DLD1 (cell line): ENCODE data around the gene BMERB1.
"Not testable (repeated sequence)": the region's sequence is repeated elsewhere in the genome, so short reads cannot be mapped to it uniquely, and the experiment has no call there.

Source experiments
- in situ Hi-C: cut with HindIII; loops from 2 replicates; pipeline ENCODE4 v1.10.0; 2017; ENCODE audit warnings: low sequenced_read_pairs

BMERB1 gene

DNA sequence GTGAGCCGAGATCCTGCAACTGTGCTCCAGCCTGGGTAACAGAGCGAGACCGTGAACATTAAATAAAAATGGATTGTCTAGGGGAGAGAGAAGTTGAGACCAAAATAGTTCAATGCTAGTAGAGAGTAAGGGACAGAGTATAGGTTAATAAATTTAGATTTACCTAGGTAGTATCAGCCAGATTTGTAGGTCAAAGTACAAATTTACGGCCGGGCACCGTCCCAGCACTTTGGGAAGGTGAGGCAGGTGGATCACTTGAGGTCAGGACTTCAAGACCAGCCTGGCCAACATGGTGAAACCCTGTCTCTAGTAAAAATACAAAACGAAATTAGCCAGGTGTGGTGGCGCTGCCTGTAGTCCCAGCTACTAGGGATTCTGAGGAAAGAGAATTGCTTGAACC is 12.2 kb upstream of the BMERB1 start:
- in situ Hi-C loops: no loop called here

DNA sequence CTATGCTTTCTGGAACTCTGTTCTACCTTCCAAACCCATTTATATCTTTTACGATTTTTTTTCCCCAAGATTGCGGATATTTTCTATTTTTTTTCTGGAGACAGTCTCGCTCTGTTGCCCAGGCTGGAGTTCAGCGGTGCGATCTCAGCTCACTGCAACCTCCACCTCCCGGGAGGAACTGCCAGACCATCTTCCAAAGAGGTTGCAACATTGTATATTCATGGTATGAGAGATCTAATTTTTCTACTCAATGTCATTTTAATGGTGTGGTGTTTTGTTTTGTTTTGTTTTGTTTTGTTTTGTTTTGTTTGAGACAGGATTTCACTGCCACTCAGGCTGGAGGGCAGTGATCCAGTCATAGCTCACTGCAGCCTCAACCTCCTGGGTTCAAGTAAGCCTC is 8.5 kb upstream of the BMERB1 start:
- in situ Hi-C loops: no loop called here

DNA sequence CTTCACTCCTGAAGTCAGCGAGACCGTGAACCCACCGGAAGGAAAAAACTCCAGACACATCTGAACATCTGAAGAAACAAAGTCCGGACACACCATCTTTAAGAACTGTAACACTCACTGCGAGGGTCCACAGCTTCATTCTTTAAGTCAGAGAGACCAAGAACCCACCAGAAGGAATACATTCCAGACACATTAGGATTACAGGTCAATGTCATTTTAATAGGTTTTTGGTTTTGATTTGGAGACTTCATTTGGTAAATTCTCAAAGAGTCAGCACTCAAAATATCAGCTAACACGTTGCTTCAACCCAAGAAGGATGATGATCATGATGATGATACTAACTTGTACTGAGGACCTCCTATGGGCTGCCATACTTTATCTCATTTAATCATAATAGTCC is 7.6 kb upstream of the BMERB1 start:
- in situ Hi-C loops: no loop called here

DNA sequence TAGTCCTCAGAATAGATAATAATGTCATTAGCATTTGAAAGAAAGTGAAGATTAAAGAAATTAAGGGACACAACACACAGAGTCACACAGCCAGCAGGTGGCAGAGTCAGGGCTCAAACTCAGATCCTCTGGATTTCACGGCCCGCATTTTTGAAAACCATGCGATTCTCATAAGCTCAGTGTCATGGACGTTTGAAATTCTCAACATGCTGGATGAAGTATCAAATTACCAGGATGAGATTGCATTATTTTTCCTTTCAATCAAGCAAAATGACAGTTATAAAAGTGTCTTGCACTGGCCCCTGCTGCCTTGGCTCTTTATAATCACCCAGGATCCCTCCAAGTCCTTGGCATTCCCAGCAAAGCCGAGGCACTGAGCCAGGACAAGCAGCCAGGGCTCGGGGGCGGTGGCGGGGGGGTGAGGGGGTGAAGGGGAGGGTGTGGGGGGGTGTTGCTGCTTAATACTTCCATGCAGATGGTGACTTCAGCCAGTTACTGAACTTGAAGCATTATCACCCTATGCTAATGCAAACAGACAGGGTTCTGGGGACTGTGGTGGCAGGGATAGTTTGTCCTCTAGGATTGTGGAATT is 6.6 kb upstream of the BMERB1 start:
- in situ Hi-C loops: no loop called here

DNA sequence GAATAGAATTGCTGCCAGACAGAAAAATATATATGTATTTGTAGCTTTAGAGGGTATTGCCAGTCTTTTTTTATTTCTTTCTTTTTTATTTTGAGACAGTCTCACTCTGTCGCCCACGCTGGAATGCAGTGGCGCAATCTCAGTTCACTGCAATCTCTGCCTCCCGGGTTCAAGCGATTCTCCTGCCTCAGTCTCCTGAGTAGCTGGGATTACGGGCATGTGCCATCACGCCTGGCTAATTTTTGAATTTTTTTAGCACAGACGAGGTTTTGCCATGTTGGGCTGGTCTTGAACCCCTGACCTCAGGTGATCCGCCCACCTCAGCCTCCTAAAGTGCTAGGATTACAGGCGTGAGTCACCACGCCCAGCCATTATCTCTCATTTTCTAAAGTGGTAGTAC is 3.5 kb upstream of the BMERB1 start:
- in situ Hi-C loops: not testable (repeated sequence)

DNA sequence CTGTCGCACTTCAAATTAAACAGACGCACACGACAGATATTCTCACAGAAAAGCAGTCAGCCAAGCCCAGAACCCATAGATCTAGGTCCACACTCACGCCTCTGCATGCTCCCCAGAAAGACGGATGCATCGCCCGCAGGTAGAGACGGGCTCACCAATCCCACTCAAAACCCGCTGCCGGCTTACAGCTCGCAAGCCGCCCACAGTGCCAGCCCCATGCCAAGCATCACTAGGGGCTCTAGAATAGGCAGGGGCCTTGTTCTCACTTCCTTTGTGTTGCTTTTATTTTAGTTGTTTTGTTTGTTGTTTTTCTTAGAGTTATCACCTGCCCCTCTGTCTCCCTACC is 336 bp upstream of the BMERB1 start:
- in situ Hi-C loops: no loop called here

DNA sequence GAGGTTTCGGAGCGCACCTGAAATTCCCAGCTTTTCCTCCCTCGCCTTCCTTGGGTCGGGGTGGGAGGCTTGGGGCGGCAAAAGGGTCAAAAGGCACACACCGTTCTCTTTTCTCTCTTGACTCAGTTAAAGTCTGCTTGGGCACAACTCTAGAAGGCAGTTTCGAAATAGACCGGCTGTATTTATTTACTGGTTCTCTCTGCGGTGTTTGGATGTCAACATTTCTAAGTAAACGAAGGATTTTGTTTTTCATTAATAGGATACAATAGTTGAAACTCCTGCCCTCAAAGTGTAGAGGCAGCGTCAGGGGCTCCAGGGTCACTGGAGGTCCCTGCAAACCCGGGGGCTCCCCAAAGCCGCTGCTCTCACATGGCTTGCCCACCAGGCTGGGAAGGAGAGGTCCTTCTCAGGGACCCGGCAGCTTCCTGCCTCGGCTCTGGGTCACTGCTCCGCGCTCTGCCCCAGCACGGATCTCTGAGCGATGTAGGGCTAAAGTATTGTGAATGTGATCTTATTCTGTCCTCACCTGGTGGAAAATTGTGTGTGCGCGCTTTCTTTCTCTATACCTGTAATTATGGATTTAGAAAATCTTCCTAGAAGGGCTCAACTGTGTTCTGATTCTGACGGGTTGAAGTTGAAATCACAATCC is 952 bp downstream of the BMERB1 start:
- in situ Hi-C loops: no loop called here

DNA sequence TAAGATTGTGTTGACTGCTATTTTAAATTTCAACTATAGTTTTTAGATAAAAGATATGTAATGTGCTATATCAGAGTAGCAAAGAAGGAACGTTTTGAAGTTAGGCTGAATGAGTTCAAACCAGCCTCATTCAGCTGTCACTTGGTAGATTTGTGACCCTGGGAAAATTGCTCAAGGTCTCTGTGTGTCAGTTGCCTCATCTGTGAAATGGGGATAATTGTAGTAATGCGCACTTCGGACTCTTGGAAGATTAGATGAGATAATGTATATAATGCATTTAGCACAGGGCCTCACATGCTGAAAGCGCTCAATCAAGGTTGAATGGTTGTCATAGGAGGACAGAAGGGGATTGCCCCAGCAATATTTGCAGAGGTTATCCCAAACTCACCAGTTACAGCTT is 4.7 kb downstream of the BMERB1 start:
- in situ Hi-C loops: no loop called here

DNA sequence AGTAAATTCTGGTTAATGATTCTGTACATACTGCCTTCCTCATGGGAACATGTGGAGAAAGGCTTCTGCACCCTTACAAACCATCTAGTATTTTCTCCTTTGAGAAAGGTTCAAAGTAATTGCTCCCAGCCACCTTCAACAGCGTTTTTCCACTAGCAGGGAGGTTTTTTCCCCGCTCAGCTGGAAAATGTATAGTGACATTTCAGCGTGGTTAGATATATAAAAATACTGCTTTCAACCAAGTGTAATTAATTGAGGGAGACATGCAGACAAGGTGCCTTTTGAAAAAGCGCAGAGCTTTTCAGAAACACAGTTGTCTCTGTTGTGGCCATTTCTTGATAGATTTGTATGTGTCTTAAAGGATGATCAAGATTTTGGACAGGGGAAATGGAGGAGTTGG is 5.1 kb downstream of the BMERB1 start:
- in situ Hi-C loops: no loop called here

DNA sequence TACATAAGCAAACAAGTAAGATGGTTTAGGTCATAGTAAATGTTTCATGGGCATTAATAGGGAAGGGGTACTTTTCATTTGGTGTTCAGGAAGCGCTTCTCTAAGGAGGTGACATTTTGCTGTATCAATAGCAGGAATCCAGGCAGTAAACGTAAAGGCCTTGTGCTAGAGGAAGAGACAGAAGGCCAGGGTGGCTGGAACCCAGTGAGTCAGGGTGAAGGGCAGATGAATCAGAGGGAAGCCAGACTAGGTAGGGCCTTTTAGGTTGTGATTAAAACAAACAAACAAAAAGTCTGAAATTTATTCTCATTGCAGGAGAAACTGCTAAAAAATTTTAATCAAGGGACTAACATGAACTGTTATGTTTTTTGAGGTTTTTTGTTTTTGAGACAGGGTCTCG is 6.5 kb downstream of the BMERB1 start:
- in situ Hi-C loops: no loop called here

DNA sequence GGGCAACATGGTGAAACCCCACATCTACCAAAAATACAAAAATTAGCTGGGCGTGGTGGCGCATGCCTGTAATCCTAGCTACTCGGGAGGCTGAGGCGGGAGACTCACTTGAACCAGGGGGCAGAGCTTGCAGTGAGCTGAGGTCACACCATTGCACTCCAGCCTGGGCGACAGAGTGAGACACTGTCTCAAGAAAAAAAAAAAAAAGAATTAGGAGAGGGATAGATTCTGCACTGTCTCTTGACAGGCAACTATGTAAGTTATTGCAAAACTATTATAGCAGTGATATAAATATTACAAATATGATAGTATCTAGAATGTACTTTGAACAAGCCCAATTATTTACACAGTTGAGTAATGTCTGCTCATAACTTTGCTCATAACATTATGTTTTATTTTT is 7.8 kb downstream of the BMERB1 start:
- in situ Hi-C loops: not testable (repeated sequence)

DNA sequence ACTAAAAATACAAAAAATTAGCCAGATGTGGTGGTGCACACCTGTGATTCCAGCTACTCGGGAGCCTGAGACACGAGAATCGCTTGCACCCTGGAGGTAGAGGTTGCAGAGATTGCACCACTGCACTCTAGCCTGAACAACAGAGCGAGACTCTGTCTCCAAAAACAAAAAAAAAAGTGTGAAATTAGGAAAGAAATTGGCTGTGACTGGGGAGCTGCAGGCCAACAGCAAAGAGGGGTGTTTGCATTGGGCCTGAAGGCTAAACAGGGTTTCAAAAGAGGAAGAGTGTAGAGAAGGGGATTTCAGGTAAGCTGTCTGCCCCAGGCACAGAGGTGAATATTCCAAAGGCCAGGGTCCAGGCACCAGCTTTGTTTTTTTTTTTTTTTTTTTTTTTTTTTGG is 9.4 kb downstream of the BMERB1 start:
- in situ Hi-C loops: no loop called here

DNA sequence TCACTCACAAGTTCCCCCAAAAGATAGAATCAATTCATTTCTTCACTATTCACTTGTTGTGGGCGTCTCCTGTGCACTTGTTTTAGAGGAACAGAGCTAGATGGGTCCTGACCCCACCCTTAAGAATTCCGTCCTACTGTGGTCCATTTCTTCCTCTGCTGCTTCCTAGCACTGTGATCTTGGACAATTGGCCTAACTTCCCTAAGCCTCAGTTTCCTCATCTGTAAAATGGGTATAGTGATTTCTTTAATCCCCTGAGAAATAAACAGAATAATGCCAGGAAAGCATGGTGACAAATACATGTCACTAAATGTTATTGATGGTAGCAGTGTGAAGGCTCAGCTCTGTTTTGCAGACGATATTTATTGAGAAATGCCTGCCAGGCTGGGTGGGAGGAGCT is 9.9 kb downstream of the BMERB1 start:
- in situ Hi-C loops: no loop called here

DNA sequence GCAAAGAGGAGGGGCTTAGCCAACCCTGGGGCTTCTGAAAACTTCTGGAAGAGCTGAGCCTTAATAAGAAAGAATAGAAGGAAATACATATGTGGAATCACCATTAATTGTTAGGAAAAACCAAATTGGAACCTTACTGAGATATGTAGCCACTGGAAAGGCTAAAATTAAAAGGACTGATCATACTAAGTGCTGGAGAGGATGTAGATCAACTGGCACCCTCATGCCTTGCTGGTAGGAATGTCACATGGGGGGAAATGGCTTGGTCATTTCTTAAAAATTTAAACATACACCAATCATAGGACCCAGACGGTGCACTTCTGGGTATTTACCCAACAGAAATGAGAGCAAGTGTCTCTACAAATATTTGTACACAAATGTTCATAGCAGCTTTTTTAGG is 11.1 kb downstream of the BMERB1 start:
- in situ Hi-C loops: no loop called here

DNA sequence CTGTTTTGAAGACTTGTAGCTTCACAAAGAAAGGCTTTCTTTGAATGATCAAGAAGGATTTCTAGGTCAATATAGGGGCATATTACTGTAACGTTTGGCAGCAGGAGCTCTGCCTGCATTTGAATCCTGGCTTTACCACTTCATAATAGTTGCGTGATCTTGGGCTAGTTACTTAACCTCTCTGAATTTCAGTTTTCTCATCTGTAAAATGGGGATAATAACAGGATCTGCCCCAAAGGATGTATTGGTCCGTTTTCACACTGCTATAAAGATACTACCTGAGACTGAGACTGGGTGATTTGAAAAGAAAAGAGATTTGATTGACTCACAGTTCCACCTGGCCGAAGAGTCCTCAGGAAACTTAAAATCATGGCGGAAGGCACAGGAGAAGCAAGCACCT is 12.5 kb downstream of the BMERB1 start:
- in situ Hi-C loops: no loop called here

DNA sequence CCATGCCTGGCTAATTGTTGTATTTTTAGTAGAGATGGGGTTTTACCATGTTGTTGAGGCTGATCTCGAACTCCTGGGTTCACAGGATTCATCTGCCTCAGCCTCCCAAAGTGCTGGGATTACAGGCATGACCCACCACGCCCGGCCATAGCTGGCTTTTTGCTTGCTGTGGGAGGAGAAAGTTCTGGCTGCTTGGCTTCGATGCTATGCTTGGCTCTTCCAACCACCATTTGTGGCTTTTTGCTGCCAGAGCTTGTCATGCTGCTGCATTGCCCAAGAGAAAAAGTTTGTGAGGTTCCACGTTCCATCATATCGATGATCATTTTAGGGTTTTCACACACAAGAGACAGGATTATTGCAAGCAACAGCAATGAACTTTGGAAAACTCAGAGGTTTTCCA is 16.2 kb downstream of the BMERB1 start:
- in situ Hi-C loops: no loop called here

DNA sequence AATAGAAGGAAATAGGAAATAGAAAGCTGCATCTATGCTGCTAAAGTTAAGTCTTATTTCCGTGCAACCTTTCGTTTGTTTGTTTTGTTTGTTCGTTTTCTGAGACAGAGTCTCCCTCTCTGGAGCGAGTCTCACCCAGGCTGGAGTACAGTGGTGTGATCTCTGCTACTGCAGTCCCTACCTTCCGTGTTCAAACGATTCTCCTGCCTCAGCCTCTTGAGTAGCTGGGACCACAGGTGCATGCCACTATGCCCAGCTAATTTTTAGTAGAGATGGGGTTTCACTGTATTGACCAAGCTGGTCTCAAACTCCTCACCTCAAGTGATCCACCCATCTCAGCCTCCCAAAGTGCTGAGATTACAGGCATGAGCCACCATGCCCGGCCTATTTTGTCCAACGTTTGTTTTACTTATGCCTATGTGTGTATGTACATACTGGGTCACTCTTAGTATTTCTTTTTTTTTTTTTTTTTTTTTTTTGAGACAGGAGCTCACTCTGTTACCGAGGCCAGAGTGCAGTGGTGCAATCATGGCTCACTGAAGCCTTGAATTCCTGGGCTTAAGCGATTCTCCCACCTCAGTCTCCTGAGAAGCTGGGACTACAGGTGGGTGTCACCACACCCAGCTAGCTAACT is 16.8 kb downstream of the BMERB1 start:
- in situ Hi-C loops: no loop called here

DNA sequence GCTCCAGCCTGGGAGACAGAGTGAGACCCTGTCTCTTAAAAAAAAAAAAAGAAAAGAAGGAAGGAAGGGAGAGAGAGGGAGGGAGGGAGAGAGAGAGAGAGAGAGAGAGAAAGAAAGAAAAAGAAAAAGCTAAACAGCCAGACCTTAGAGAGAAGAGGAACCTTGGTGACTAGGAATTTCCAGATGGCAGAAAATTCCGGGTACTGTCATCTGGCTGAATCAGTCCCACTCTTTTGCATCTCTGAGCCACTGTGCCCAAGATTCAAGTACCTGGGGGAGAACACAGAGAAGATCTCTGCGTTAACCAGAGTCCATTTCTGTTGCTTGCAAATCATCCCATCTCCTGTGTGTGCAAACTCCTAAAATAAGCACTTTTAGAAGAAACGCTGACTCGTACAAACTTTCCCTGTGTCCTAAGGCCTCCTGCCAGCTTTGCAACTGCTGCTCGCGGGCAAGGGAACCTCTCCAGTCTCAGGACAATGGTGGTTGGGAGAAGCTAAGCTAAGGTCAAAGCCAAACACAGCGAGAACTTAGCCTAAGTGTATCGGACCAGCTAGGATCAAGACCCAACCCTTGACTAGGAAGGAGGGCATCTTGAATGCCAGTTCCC is 18.0 kb downstream of the BMERB1 start:
- in situ Hi-C loops: no loop called here

DNA sequence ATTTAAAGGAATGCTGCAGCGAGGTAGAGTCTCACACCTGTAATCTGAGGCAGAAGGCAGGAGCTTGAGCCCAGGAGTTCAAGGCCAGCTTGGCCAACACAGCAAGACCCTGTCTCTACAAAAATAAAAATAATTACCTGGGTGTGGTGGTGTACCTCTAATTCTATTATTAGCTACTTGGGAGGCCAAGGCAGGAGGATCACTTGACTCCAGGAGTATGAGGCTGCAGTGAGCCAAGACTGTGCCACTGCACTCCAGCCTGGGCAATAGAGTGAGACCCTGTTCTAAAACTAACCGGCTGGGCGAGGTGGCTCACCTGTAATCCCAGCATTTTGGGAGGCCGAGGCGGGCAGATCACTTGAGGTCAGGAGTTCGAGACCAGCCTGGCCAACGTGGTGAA is 18.9 kb downstream of the BMERB1 start:
- in situ Hi-C loops: not testable (repeated sequence)

DNA sequence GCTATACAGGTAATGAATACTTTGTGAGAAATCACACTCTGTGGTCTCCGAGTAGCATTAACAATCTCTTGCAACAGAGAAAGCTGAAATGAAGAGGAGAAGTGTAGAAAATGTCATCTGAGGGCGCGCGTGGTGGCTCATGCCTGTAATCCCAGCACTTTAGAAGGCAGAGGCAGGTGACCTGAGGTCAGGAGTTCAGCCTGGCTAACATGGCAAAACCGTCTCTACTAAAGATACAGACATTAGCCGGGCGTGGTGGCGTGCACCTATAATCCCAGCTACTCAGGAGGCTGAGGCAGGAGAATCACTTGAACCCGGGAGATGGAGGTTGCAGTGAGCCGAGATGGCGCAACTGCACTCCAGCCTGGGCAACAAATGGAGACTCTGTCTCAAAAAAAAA is 20.5 kb downstream of the BMERB1 start:
- in situ Hi-C loops: not testable (repeated sequence)

DNA sequence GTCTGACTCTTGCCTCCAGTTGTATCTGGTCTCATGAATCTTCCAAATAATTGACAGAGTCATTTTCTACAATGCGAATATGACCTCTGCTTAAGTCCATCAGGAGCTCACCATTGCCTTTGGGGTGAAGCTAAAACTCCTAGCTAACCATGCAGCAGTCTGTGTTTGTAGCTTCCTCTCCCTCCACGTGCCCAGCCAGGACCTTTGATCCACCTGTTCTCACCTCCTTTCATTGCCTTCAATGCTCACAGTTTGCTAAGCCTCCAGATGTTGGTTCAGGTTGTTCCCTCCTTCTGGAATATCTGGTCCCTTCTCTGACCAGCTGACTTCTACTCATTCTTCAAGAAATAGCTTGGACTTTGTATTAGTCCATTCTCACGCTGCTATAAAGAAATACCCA is 23.0 kb downstream of the BMERB1 start:
- in situ Hi-C loops: no loop called here

DNA sequence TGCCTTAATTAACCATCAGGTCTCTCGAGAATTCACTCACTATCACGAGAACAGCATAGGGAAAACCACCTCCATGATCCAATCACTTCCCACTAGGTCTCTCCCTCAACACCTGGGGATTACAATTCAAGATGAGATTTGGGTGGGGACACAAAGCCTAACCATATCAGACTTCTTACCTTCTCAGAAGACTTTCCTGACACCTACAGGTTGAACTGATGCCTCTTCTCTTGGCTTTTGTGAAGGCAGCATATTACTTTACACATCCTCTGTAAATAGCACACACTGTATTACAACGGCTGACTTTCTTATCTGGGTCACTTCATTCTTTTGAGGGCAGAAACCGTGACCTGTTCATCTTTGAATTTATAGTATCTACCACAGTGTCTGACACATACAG is 23.6 kb downstream of the BMERB1 start:
- in situ Hi-C loops: no loop called here
